Activated CD4-positive, CD25-positive, alpha-beta regulatory T cell (primary cell): ENCODE measurements around the gene TULP3.

Experiments used
- DNase-seq, 4 experiments: peaks; one replicate each; lab custom pipeline; 2025; lab: John Stamatoyannopoulos, UW

Gene TULP3

GRCh38 chr12:2877047-2877952 lies 13.4 kb upstream of the TULP3 start, which contains the start of the genes FOXM1 and RHNO1:
FOXM1 (minus strand) TSS chr12:2877174; CDS start chr12:2874478, 2,696 bp downstream.
RHNO1 (plus strand) TSS chr12:2877223; CDS start chr12:2885367, 8,144 bp downstream.
- peak; percentile 58 to 77 (median 74) for DNase-seq

- no peak for DNase-seq
Observed at GRCh38 chr12:2877953-2878732, 12.5 kb upstream of the TULP3 start.

GRCh38 chr12:2879853-2880252 lies 10.8 kb upstream of the TULP3 start:
- DNase-seq, result no peak

- DNase-seq, result no peak
Observed at GRCh38 chr12:2884810-2885209, 5.9 kb upstream of the TULP3 start.

- DNase-seq, result no peak
Observed at GRCh38 chr12:2886768-2887450, 3.8 kb upstream of the TULP3 start.

GRCh38 chr12:2890001-2890387 lies 697 bp upstream of the TULP3 start:
- no peak for DNase-seq

- DNase-seq, result no peak
Observed at GRCh38 chr12:2891240-2892053, 756 bp downstream of the TULP3 start.

- DNase-seq, result no peak
Observed at GRCh38 chr12:2892246-2892645, 1.6 kb downstream of the TULP3 start.

GRCh38 chr12:2893007-2893406 lies 2.3 kb downstream of the TULP3 start:
- DNase-seq, result no peak

GRCh38 chr12:2895051-2895451 lies 4.4 kb downstream of the TULP3 start:
- no peak for DNase-seq

- DNase-seq, result no peak
Observed at GRCh38 chr12:2895511-2895910, 4.8 kb downstream of the TULP3 start.

GRCh38 chr12:2897418-2897817 lies 6.7 kb downstream of the TULP3 start:
- DNase-seq, result no peak

- no peak for DNase-seq
Observed at GRCh38 chr12:2900642-2901041, 10.0 kb downstream of the TULP3 start.

- no peak for DNase-seq
Observed at GRCh38 chr12:2902272-2902880, 11.7 kb downstream of the TULP3 start.

GRCh38 chr12:2904260-2904659 lies 13.6 kb downstream of the TULP3 start:
- no peak for DNase-seq

GRCh38 chr12:2912216-2912575 lies 21.5 kb downstream of the TULP3 start:
- DNase-seq, result no peak

GRCh38 chr12:2919249-2919648 lies 28.6 kb downstream of the TULP3 start:
- DNase-seq, result no peak

- no peak for DNase-seq
Observed at GRCh38 chr12:2922329-2922728, 31.6 kb downstream of the TULP3 start.

- no peak for DNase-seq
Observed at GRCh38 chr12:2923057-2923456, 32.4 kb downstream of the TULP3 start.

- DNase-seq, result no peak
Observed at GRCh38 chr12:2924019-2924418, 33.3 kb downstream of the TULP3 start.
